ENCODE results near the gene PIK3C2A. TPM values are rescaled to one million over a fixed set of nuclear protein-coding genes. Genes with fewer than 3 reads are reported as not detected.

The PIK3C2A gene
- total and polyA plus RNA-seq, 2 of the 8 experiments (the other 6 are each of a cell fraction or from before 2014, with no cell fraction given): 20.1 to 127 TPM

- Histone ChIP-seq H3K27me3 (replicated peaks in 1 of 4; ENCODE audit: control insufficient read depth in 3 of 4, extremely low read depth in 1 of 4, insufficient read depth in 3 of 4, low read length in 3 of 4) (no peaks in the 10 kb centered on the region), H3K14ac (ENCODE audit: insufficient read length) (no peak overlapping the region), H3K9ac (replicated peaks in 1 of 4; ENCODE audit: extremely low read depth in 1 of 4, low read depth in 3 of 4, low read length in 3 of 4) (no peak overlapping the region), H2AK5ac (ENCODE audit: low read depth, low read length) (no peak overlapping the region), H3K36me3 (ENCODE audit: control insufficient read depth in 2 of 4, insufficient read depth in 4 of 4, low read length in 3 of 4) (no peaks in the 10 kb centered on the region), H4K20me1 (replicated peaks in 1 of 2; ENCODE audit: control insufficient read depth in 1 of 2, insufficient read depth in 2 of 2, low read length in 2 of 2) (no peaks in the 10 kb centered on the region), H3K23me2 (ENCODE audit: low read depth, low read length) (no peaks in the 10 kb centered on the region), H3K56ac (replicated peaks; ENCODE audit: insufficient read length, low read depth, low read length) (no peak overlapping the region), H2BK20ac (ENCODE audit: low read length) (no peak overlapping the region), H3K9me3 (ENCODE audit: insufficient read depth in 2 of 2, low read depth in 1 of 2, low read length in 1 of 2) (no peaks in the 10 kb centered on the region), H2AFZ (ENCODE audit: low read length) (no peak overlapping the region), H4K8ac (ENCODE audit: extremely low read depth, insufficient read depth, low read length) (no peak overlapping the region), H2BK120ac (replicated peaks; ENCODE audit: low read depth, low read length) (no peak overlapping the region), H3K79me1 (ENCODE audit: low read depth, low read length) (no peaks in the 10 kb centered on the region), H3K4me3 (ENCODE audit: extremely low read depth in 1 of 4, insufficient read depth in 2 of 4, low read depth in 3 of 4, low read length in 4 of 4) (no peak overlapping the region), H3K79me2 (ENCODE audit: control insufficient read depth in 1 of 2, insufficient read depth in 2 of 2, low read length in 2 of 2) (no peaks in the 10 kb centered on the region), H2BK12ac (ENCODE audit: low read depth, low read length) (no peak overlapping the region), H4K91ac (replicated peaks; ENCODE audit: insufficient read length, low read length) (no peak overlapping the region), H2BK5ac (ENCODE audit: low read depth, low read length) (no peak overlapping the region), H3K4ac (replicated peaks; ENCODE audit: insufficient read length, low read depth, low read length) (no peak overlapping the region), H2BK15ac (ENCODE audit: low read length) (no peak overlapping the region), H3K4me1 (replicated peaks in 1 of 4; ENCODE audit: control insufficient read depth in 3 of 4, insufficient read depth in 4 of 4, low read length in 3 of 4) (no peaks in the 10 kb centered on the region), H3K4me2 (ENCODE audit: insufficient read depth in 1 of 2, low read depth in 2 of 2, low read length in 2 of 2) (no peak overlapping the region), H3K23ac (ENCODE audit: insufficient read length) (no peak overlapping the region), H3K18ac (ENCODE audit: extremely low read depth, low read length) (no peak overlapping the region), H3K27ac (ENCODE audit: low read depth, low read length) (no peak overlapping the region), H4K5ac (ENCODE audit: insufficient read length, low read depth, low read length) (no peak overlapping the region)
- DNase-seq (ENCODE audit: low read depth in 1 of 2, low spot score in 2 of 2) (no peak), FAIRE-seq (no peak)
- POLR2A ChIA-PET (ENCODE audit: partially characterized antibody): no interaction called here
- CTCF ChIA-PET (ENCODE audit: partially characterized antibody): interaction anchor here (0.7 to 6.0 kb wide), 6 partner anchors 9 to 174 kb away, joined by 3 to 29 read pairs (median 3); no protein-coding TSS in a partner anchor
- WGBS, 2 experiments (ENCODE audit: extremely low coverage in 1 of 2, insufficient coverage in 1 of 2, insufficient read length in 1 of 2, insufficient replicate concordance in 2 of 2, low coverage in 1 of 2, low lambda C conversion rate in 2 of 2, missing lambda C conversion rate in 1 of 2): 100% methylated on average over 3 of the region's 3 CpGs; no CpG with 5 or more reads in 1 of the 2 experiments
- no peak for TF ChIP-seq SIN3A (conservative IDR thresholded peaks at IDR 0.05 in 1 of 2, IDR thresholded peaks at IDR 0.05 in 1 of 2; ENCODE audit: low read depth in 1 of 2, low read length in 2 of 2)
- no peak for TF ChIP-seq KDM4A (IDR thresholded peaks at IDR 0.05; ENCODE audit: low read depth, low read length, severe bottlenecking)
- TF ChIP-seq HDAC2 (IDR thresholded peaks at IDR 0.05; ENCODE audit: borderline replicate concordance in 1 of 2, low read depth in 2 of 2, low read length in 2 of 2): no peak
- TF ChIP-seq GTF2F1 (IDR thresholded peaks at IDR 0.05; ENCODE audit: borderline replicate concordance, low read depth, low read length): no peak
- TF ChIP-seq SAP30 (IDR thresholded peaks at IDR 0.05; ENCODE audit: insufficient read depth, insufficient replicate concordance, low read length): no peak
- no peak for TF ChIP-seq NRF1 (IDR thresholded peaks at IDR 0.05; ENCODE audit: low read depth, low read length)
- TF ChIP-seq POU5F1 (IDR thresholded peaks at IDR 0.05; ENCODE audit: low read depth, low read length): no peak
- TF ChIP-seq SIRT6 (IDR thresholded peaks at IDR 0.05; ENCODE audit: low read length): no peak
- TF ChIP-seq EP300 (IDR thresholded peaks at IDR 0.05; ENCODE audit: borderline replicate concordance in 1 of 2, low read depth in 2 of 2, low read length in 2 of 2): no peak
- TF ChIP-seq ATF3 (IDR thresholded peaks at IDR 0.05; ENCODE audit: insufficient read depth, low read depth, low read length): no peak
- TF ChIP-seq ZNF274 (IDR thresholded peaks at IDR 0.05; ENCODE audit: borderline replicate concordance, extremely low read depth, low read length): no peak
- no peak for TF ChIP-seq E2F6 (IDR thresholded peaks at IDR 0.05)
Observed at GRCh38 chr11:17238377-17238776, 30.6 kb upstream of the PIK3C2A start.

Data from H1 (cell line).